ENCODE results near the gene ACTL9. TPM values are rescaled to one million over a fixed set of nuclear protein-coding genes. Genes with fewer than 3 reads are reported as not detected.

The ACTL9 gene
- total and polyA plus RNA-seq, 10 of the 15 experiments (the other 5 are each of a cell fraction or from before 2014, with no cell fraction given), result not detected

GRCh38 chr19:8680676-8681344 is 17.8 kb downstream of the ACTL9 start (continued):
- TF ChIP-seq CEBPZ (IDR thresholded peaks at IDR 0.05; ENCODE audit: low read depth, low read length) (no peak), EED (IDR thresholded peaks at IDR 0.05; ENCODE audit: low read depth) (no peak), CREB1 (IDR thresholded peaks at IDR 0.05; ENCODE audit: low read depth) (no peak), ZZZ3 (IDR thresholded peaks at IDR 0.05; ENCODE audit: control insufficient read depth, insufficient read length, low read depth) (no peak), IKZF1 (conservative IDR thresholded peaks at IDR 0.05) (no peak), IRF5 (IDR thresholded peaks at IDR 0.05; ENCODE audit: borderline replicate concordance) (no peak)

GRCh38 chr19:8678244-8678807 is 20.3 kb downstream of the ACTL9 start:
- no peak overlapping the region for H2AFZ ChIP-seq (ENCODE audit: control insufficient read depth, low read depth, low read length)
- CTCF ChIA-PET, result no interaction called here
- H3K4me3 ChIP-seq, result no peak overlapping the region
- SMC1A ChIA-PET (ENCODE audit: uncharacterized antibody, unreplicated experiment), result no interaction called here
- no TSS peak for BruUV-seq (replicated peaks)
- H3K27me3 ChIP-seq (replicated peaks in 1 of 2; ENCODE audit: control insufficient read depth in 2 of 2, insufficient read depth in 2 of 2, low read length in 1 of 2), result no peaks in the 10 kb centered on the region
- no peaks in the 10 kb centered on the region for H3K4me1 ChIP-seq (ENCODE audit: control insufficient read depth, insufficient read depth, low read length)
- H3K79me2 ChIP-seq (ENCODE audit: control insufficient read depth, insufficient read depth, low read length), result no peaks in the 10 kb centered on the region
- no peak overlapping the region for H3K9ac ChIP-seq (ENCODE audit: control insufficient read depth, insufficient read depth, low read length)
- H3K4me2 ChIP-seq (ENCODE audit: control insufficient read depth, insufficient read depth), result no peak overlapping the region
- no peaks in the 10 kb centered on the region; the same call in 2 of the 3 replicates for H3K9me3 ChIP-seq (replicated peaks; ENCODE audit: control insufficient read depth, insufficient read depth, low read length)
- RAD21 ChIA-PET (ENCODE audit: unreplicated experiment), result no interaction called here
- ATAC-seq (no peak), FAIRE-seq (no peak), DNase-seq (ENCODE audit: low read depth, low spot score) (no peak)
- H4K20me1 ChIP-seq (ENCODE audit: control insufficient read depth, insufficient read depth), result no peaks in the 10 kb centered on the region
- H3K36me3 ChIP-seq (ENCODE audit: control insufficient read depth in 2 of 2, insufficient read depth in 2 of 2, low read length in 1 of 2), result no peaks in the 10 kb centered on the region
- in situ Hi-C loops (cut with MboI), result no loop called here
- POLR2A ChIA-PET, result no interaction called here
- intact Hi-C loops (cut with micrococcal nuclease; ENCODE audit: unreplicated experiment), result no loop called here
- no peak overlapping the region for H3K27ac ChIP-seq (ENCODE audit: control insufficient read depth, insufficient read depth)
- TF ChIP-seq CBX5 (IDR thresholded peaks at IDR 0.05; ENCODE audit: low read depth) (no peak), TCF12 (IDR thresholded peaks at IDR 0.05; ENCODE audit: low read depth, low read length) (no peak), CREB1 (IDR thresholded peaks at IDR 0.05; ENCODE audit: low read depth) (no peak), RAD21 (IDR thresholded peaks at IDR 0.05; ENCODE audit: insufficient read depth, low read depth, low read length) (no peak), ATF2 (IDR thresholded peaks at IDR 0.05; ENCODE audit: low read length) (no peak), EZH2 (IDR thresholded peaks at IDR 0.05; ENCODE audit: borderline replicate concordance, control insufficient read depth, low read depth, low read length) (no peak), PKNOX1 (IDR thresholded peaks at IDR 0.05) (no peak), CEBPB (IDR thresholded peaks at IDR 0.05; ENCODE audit: borderline replicate concordance in 1 of 2, low read depth in 2 of 2, low read length in 2 of 2) (no peak), CBX3 (IDR thresholded peaks at IDR 0.05; ENCODE audit: borderline replicate concordance, low read depth) (no peak), NFYB (IDR thresholded peaks at IDR 0.05; ENCODE audit: insufficient read depth, low read depth, low read length) (no peak), NBN (IDR thresholded peaks at IDR 0.05) (no peak)

All from GM12878 (cell line).